WI38 (cell line): ENCODE measurements around the gene OGN.

ENCODE experiments used
- H3K4me3 ChIP-seq: 2 replicates; pipeline ENCODE4 v1.5.1; 2011; ENCODE audit warnings: low read depth, mild to moderate bottlenecking, control low read depth, low read length
- CTCF ChIP-seq: IDR thresholded peaks from 2 replicates; pipeline ENCODE4 v1.5.1; 2012; ENCODE audit warnings: low read depth, mild to moderate bottlenecking, control low read depth, low read length

Gene OGN

DNA sequence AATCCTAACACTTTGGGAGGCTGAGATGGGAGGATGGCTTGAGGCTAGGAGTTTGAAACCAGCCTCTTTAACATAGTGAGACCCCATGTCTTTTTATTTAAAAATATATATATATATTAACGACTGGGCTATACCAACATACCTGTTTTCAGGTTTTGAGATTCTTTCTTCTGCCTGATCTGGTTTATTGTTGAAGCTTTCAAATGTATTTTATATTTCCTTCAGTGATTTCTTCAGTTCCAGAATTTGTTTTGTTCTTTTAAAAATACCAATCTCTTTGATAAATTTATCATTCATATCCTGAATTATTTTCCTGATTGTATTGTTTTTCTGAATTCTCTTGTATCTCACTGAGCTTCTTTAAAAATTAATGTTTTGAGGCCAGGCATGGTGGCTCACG is 31.2 kb downstream of the OGN start:
- TF ChIP-seq CTCF, result no peak
- H3K4me3 ChIP-seq, result no peak overlapping the region

- no peak for TF ChIP-seq CTCF
- no peak overlapping the region for H3K4me3 ChIP-seq
Observed at GRCh38 chr9:92369075-92369474, 35.3 kb downstream of the OGN start.

GRCh38 chr9:92360083-92360482 is 44.3 kb downstream of the OGN start:
- no peak overlapping the region for H3K4me3 ChIP-seq
- no peak for TF ChIP-seq CTCF

- TF ChIP-seq CTCF, result no peak
- no peak overlapping the region for H3K4me3 ChIP-seq
Observed at GRCh38 chr9:92359394-92359995, 44.9 kb downstream of the OGN start.

GRCh38 chr9:92353051-92353450 is 51.3 kb downstream of the OGN start:
- H3K4me3 ChIP-seq, result no peak overlapping the region
- no peak for TF ChIP-seq CTCF

- H3K4me3 ChIP-seq, result no peak overlapping the region
- TF ChIP-seq CTCF, result no peak
Observed at GRCh38 chr9:92350740-92351133, 53.6 kb downstream of the OGN start.

DNA sequence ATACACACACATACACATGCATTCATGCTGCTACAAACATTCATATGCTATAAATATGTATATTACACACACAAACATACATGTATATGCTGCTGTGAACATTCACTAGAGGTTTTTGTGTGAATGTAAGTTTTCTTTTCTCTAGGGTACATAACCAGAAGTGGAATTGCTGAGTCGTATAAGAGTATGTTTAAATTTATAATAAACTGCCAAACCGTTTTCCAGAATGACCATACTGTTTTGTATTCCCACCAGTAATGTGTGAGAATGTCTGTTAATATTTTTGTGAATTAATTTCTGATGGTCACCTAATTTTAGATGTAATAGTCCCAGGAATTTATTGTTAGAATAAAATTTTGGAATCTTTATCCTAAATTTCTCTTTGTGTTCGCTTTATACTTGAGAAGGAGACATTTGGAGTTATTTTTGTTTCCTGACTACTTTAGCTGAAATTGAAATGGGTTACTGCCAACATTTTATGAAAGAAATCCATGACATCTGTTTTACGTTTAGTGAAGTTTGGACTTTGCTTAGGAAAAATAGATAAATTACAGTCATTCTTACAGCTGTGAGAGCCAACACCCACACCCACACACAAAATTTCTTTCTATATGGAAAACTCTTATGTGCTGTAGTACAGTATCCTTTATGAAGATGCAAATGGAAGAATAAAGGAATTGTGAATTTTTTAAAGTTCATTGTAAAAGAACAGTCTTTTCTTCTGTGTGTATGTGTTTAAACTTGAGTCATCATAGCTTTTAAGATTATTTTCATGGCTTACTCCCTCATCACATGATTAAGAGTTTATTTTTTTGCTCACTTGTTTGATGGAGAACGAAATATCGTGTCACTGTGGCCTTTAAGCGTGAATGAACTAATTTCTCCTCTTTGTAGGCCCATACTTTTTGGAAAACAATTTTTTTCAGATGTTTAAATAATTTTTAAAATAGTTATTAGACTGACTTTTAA is 54.3 kb downstream of the OGN start:
- TF ChIP-seq CTCF, result no peak
- no peak overlapping the region for H3K4me3 ChIP-seq
